ENCODE results near the gene SNAI1.
A peak's percentile ranks its signal among the peaks of the same experiment; 100 is the strongest.

Gene SNAI1

GRCh38 chr20:49964964-49965780, 17.6 kb upstream of the SNAI1 start:
- ATAC-seq = peak; percentile 93
- TF ChIP-seq ZFP3 (CRISPR knock-in tag; IDR thresholded peaks at IDR 0.05) = no peak
- TF ChIP-seq PATZ1 (CRISPR knock-in tag; IDR thresholded peaks at IDR 0.05; ENCODE audit: borderline replicate concordance) = no peak
- TF ChIP-seq OSR1 (CRISPR knock-in tag; IDR thresholded peaks at IDR 0.05) = no peak
- no peak for TF ChIP-seq PPARA (CRISPR knock-in tag; IDR thresholded peaks at IDR 0.05; ENCODE audit: borderline replicate concordance)
- no peak for TF ChIP-seq ZNF70 (CRISPR knock-in tag; IDR thresholded peaks at IDR 0.05)
- TF ChIP-seq TCF4 (CRISPR knock-in tag; IDR thresholded peaks at IDR 0.05; ENCODE audit: borderline replicate concordance) = no peak
- no peak for TF ChIP-seq SNAI2 (CRISPR knock-in tag; IDR thresholded peaks at IDR 0.05)
- no peak for TF ChIP-seq TOX (CRISPR knock-in tag; IDR thresholded peaks at IDR 0.05; ENCODE audit: borderline replicate concordance)
- no peak for TF ChIP-seq BACH2 (CRISPR knock-in tag; IDR thresholded peaks at IDR 0.05; ENCODE audit: borderline replicate concordance)

GRCh38 chr20:49965781-49966305, 16.9 kb upstream of the SNAI1 start:
- TF ChIP-seq BACH2 (CRISPR knock-in tag; IDR thresholded peaks at IDR 0.05; ENCODE audit: borderline replicate concordance) (no peak), TOX (CRISPR knock-in tag; IDR thresholded peaks at IDR 0.05; ENCODE audit: borderline replicate concordance) (no peak), PATZ1 (CRISPR knock-in tag; IDR thresholded peaks at IDR 0.05; ENCODE audit: borderline replicate concordance) (no peak), GLIS3 (CRISPR knock-in tag; IDR thresholded peaks at IDR 0.05) (no peak), OSR1 (CRISPR knock-in tag; IDR thresholded peaks at IDR 0.05) (no peak), ARNTL (CRISPR knock-in tag; IDR thresholded peaks at IDR 0.05; ENCODE audit: borderline replicate concordance, low read depth) (no peak), SNAI2 (CRISPR knock-in tag; IDR thresholded peaks at IDR 0.05) (no peak), ESRRG (CRISPR knock-in tag; IDR thresholded peaks at IDR 0.05) (no peak), POU6F1 (CRISPR knock-in tag; IDR thresholded peaks at IDR 0.05; ENCODE audit: borderline replicate concordance, low read depth) (no peak), ZNF8 (CRISPR knock-in tag; IDR thresholded peaks at IDR 0.05) (no peak)
- ATAC-seq = no peak

- TF ChIP-seq ZFP30 (CRISPR knock-in tag; IDR thresholded peaks at IDR 0.05) (no peak), ZC3H10 (CRISPR knock-in tag; IDR thresholded peaks at IDR 0.05) (no peak)
- ATAC-seq = no peak
These were observed 15.9 kb upstream of the SNAI1 start for GRCh38 chr20:49966861-49967260.

- TF ChIP-seq TCF4 (CRISPR knock-in tag; IDR thresholded peaks at IDR 0.05; ENCODE audit: borderline replicate concordance) (no peak), TSHZ2 (CRISPR knock-in tag; IDR thresholded peaks at IDR 0.05) (no peak), CSRNP3 (CRISPR knock-in tag; IDR thresholded peaks at IDR 0.05) (no peak), SNAI2 (CRISPR knock-in tag; IDR thresholded peaks at IDR 0.05) (no peak), BACH2 (CRISPR knock-in tag; IDR thresholded peaks at IDR 0.05; ENCODE audit: borderline replicate concordance) (no peak), TOX (CRISPR knock-in tag; IDR thresholded peaks at IDR 0.05; ENCODE audit: borderline replicate concordance) (no peak), ZFP30 (CRISPR knock-in tag; IDR thresholded peaks at IDR 0.05) (no peak), RARB (CRISPR knock-in tag; IDR thresholded peaks at IDR 0.05) (no peak)
- ATAC-seq = no peak
These were observed 13.5 kb upstream of the SNAI1 start for GRCh38 chr20:49969234-49969633.
